B cell (primary cell): Measurements from ENCODE around the gene TFE3.

Experiments
- EZH2 ChIP-seq: IDR thresholded peaks from 2 replicates; pipeline ENCODE4 v1.6.1; 2012; ENCODE audit warnings: borderline replicate concordance, low read depth, mild to moderate bottlenecking, moderate library complexity, low read length; ENCODE audit not compliant: insufficient read depth, poor library complexity, severe bottlenecking
- TF ChIP-seq, protein P1 (sequence below): fragments of 200-600 bp; IDR thresholded peaks from one replicate; pipeline ENCODE4 v1.8.0; 2022; ENCODE audit warnings: antibody characterized with exemption, mild to moderate bottlenecking

DNA sequence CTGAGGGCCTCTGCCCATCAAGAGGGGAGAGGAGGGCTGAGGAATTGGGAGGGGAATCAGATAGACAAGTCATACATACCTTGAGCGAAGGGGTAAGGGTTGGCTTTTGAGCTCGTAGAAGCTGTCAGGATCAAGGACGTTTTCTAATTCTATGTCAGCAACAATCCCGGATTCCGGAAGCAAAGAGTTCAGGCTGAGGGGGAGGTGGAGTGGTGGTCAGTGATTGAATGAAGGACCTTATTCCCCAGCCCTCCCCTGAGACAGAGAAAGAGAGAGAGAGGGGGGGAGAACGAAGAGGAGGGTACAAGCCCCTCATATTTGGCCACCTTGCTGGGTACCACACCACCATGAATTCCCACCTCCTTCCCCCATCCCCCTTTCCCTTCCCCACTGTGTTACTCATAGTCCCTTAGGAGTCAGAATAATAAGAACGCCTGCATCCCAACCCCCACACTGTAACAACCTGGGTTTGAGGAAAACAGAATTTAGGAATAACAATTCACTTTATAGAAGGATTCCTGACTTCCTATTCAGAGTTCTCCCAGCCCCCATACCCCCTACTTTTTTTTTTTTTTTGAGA lies 2.7 kb downstream of the TFE3 start:
- TF ChIP-seq, protein P1, sequence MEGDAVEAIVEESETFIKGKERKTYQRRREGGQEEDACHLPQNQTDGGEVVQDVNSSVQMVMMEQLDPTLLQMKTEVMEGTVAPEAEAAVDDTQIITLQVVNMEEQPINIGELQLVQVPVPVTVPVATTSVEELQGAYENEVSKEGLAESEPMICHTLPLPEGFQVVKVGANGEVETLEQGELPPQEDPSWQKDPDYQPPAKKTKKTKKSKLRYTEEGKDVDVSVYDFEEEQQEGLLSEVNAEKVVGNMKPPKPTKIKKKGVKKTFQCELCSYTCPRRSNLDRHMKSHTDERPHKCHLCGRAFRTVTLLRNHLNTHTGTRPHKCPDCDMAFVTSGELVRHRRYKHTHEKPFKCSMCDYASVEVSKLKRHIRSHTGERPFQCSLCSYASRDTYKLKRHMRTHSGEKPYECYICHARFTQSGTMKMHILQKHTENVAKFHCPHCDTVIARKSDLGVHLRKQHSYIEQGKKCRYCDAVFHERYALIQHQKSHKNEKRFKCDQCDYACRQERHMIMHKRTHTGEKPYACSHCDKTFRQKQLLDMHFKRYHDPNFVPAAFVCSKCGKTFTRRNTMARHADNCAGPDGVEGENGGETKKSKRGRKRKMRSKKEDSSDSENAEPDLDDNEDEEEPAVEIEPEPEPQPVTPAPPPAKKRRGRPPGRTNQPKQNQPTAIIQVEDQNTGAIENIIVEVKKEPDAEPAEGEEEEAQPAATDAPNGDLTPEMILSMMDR = no peak
- TF ChIP-seq EZH2 = no peak
